IPS-18c (cell line): ENCODE measurements around the gene RPL29.
"Not testable (repeated sequence)": the region's sequence is repeated elsewhere in the genome, so short reads cannot be mapped to it uniquely, and the experiment has no call there.

ENCODE experiments used
- H3K4me3 ChIP-seq: 2 replicates; pipeline ENCODE4 v1.7.0; 2013; ENCODE audit warnings: low read depth, mild to moderate bottlenecking, low read length, moderate library complexity; ENCODE audit not compliant: insufficient read depth
- H3K9me3 ChIP-seq: one replicate; pipeline ENCODE4 v1.6.1; 2013; ENCODE audit warnings: mild to moderate bottlenecking, low read length, moderate library complexity; ENCODE audit not compliant: control insufficient read depth, insufficient read depth

Gene RPL29

DNA sequence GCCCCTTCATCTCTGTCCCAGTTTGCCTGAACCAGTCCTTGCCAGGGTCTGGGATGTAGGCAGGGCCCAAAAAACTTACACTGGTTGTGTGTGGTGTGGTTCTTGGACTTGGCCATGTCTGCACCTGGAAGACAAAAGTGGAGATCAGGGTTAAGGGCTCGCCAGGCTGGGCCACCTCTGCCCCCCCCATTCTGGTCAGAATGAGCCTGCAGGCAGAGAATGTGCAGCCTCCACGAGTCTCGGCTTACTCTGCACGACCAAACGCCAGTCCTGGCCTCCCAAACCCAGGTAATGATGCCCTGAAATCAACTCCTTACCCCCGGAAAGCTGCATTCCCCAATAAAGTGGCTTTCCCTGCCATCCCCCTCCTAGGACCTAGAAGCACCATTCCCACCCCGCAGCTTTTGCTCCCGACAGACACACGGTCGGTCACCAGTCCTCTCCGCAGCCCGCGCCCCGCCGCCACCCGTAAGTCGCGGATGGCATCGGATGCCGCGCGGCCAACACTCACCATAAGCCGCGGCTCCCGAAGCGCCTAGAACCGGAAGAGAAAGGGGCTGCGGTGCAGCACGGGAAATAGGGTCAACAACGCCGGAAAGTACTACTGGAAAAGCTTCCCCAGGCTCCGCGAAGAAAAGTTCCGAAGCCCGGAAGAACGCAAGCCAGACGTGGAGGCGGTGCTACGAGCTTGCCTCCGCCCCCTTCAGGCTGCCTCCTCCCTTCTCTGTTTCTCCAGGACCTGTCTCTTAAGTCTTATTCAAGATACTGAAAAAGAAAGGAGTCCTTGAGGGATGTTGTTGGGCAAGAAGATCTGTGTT lies at the start of gene RPL29:
Gene RPL29 (minus strand): TSS at position 550 of the 818 bp plus-strand sequence. CDS start 434 bp downstream, at position 116.
- Histone ChIP-seq H3K4me3 (peak within 1 kb of the TSS; percentile 85), H3K9me3 (no peaks in the 10 kb centered on the region)

GRCh38 chr3:52044869-52045619 lies 49.3 kb upstream of the RPL29 start:
- Histone ChIP-seq H3K4me3 (no peak overlapping the region), H3K9me3 (no peaks in the 10 kb centered on the region)

DNA sequence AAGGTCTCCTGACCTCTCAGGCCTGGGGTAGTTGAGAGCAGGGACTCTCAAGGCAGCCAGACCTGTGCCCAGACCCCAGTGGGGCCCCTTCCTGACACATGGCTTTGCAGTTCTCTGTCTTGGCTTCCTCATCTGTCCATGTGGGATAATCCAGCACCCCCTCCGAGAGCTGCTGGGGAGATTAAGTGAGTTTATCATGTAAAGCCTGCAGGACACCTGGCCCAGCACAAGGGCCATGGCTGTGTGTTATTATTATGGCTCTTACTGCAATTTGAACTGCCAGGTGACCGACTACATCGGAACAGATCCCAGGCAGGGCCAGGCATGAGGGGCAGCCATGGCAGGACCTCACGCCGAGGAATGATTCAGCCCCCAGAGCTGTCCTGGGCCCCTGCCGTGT lies 48.1 kb upstream of the RPL29 start:
- Histone ChIP-seq H3K9me3 (no peaks in the 10 kb centered on the region), H3K4me3 (no peak overlapping the region)

- not testable (repeated sequence) for H3K4me3 ChIP-seq, H3K9me3 ChIP-seq
These were observed 47.3 kb upstream of the RPL29 start for GRCh38 chr3:52043039-52043438.

GRCh38 chr3:52041118-52041731 lies 45.5 kb upstream of the RPL29 start:
- H3K9me3 ChIP-seq = no peaks in the 10 kb centered on the region

GRCh38 chr3:52040600-52040999 lies 44.9 kb upstream of the RPL29 start:
- Histone ChIP-seq H3K4me3 (no peak overlapping the region), H3K9me3 (no peaks in the 10 kb centered on the region)

More at GRCh38 chr3:52041118-52041731, 45.5 kb upstream of the RPL29 start:
- H3K4me3 ChIP-seq = no peak overlapping the region

- H3K4me3 ChIP-seq = no peak overlapping the region
- no peaks in the 10 kb centered on the region for H3K9me3 ChIP-seq
These were observed 44.2 kb upstream of the RPL29 start for GRCh38 chr3:52039846-52040245.

- no peaks in the 10 kb centered on the region for H3K9me3 ChIP-seq
- H3K4me3 ChIP-seq = no peak overlapping the region
These were observed 43.7 kb upstream of the RPL29 start for GRCh38 chr3:52039426-52039825.

- H3K9me3 ChIP-seq = no peaks in the 10 kb centered on the region
- H3K4me3 ChIP-seq = no peak overlapping the region
These were observed 42.5 kb upstream of the RPL29 start for GRCh38 chr3:52038227-52038626.

- Histone ChIP-seq H3K9me3 (no peaks in the 10 kb centered on the region), H3K4me3 (no peak overlapping the region)
These were observed 41.6 kb upstream of the RPL29 start for GRCh38 chr3:52037291-52037690.

DNA sequence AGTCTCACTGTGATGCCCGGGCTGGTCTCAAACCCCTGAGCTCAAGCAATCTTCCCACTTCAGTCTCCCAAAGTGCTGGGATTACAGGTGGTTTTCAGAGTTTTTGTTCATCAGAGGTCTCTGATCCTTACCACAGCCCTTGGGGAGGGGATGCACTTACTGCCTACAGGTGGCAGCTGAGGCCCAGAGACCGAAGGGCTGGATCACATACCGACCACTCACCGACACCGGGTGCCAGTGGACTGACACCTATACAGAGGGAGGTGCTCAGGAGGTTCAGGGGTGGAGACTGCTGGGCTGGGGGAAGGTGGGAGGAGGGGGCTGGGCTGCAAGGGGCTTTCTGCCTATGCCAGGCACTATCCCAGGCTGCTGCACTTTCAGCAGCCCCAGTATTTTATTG lies 41.1 kb upstream of the RPL29 start:
- H3K4me3 ChIP-seq = no peak overlapping the region

GRCh38 chr3:52036222-52036694 lies 40.6 kb upstream of the RPL29 start:
- no peak overlapping the region for H3K4me3 ChIP-seq
- no peaks in the 10 kb centered on the region for H3K9me3 ChIP-seq

More for the DNA sequence above, 41.1 kb upstream of the RPL29 start:
- H3K9me3 ChIP-seq = no peaks in the 10 kb centered on the region

GRCh38 chr3:52034651-52035050 lies 39.0 kb upstream of the RPL29 start:
- Histone ChIP-seq H3K9me3 (no peaks in the 10 kb centered on the region), H3K4me3 (no peak overlapping the region)

- no peak overlapping the region for H3K4me3 ChIP-seq
- H3K9me3 ChIP-seq = no peaks in the 10 kb centered on the region
These were observed 38.5 kb upstream of the RPL29 start for GRCh38 chr3:52034212-52034611.

DNA sequence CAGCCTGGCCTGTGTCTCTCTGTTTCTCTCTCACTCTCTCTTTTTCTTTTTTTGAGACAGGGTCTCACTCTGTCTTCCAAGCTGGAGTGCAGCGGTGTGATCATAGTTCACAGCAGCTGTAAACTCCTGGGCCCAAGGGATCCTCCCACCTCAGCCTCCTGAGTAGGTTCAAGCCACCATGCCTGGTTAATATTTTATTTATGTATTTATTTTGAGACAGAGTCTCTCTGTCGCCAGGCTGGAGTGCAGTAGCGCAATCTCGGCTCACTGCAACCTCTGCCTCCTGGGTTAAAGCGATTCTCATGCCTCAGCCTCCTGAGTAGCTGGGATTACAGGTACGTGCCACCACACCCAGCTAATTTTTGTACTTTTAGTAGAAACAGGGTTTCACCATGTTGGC lies 38.1 kb upstream of the RPL29 start:
- not testable (repeated sequence) for H3K9me3 ChIP-seq

DNA sequence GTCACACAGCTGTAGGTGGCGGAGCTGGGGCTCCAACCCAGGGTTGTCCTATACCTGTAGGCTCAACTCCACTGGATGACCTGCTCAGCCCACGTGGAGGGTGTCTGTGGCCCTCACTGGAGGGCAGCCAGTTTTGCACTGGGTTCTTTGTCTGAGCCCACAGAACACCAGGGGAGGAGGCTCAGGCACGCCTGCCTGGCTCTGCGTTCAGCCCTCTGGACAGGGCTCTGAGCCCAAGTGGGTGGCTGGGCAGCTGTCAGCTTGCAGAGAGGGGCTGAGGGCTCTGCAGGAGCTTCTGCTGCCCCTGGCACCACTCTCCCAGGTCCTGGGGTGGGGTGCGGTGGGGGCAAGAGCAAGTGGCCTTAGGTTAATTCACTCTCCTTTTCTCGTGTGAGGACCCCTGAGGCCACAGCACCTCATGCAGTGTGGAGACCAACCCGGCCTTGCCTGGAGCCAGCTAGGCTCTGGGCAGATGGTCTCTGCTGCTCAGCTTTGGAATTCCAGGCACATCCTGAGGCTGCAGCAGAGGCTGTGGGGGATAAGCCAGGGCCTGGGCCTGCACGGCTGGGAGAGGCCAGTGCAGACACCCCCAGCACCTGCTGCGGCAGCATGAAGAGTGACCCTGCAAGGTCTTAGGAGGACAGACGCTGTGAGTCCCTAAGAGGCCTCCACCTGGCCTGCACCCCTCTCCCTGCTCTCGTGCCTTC lies 37.2 kb upstream of the RPL29 start:
- no peak overlapping the region for H3K4me3 ChIP-seq
- H3K9me3 ChIP-seq = no peaks in the 10 kb centered on the region

More for the DNA sequence above, 38.1 kb upstream of the RPL29 start:
- H3K4me3 ChIP-seq = not testable (repeated sequence)

DNA sequence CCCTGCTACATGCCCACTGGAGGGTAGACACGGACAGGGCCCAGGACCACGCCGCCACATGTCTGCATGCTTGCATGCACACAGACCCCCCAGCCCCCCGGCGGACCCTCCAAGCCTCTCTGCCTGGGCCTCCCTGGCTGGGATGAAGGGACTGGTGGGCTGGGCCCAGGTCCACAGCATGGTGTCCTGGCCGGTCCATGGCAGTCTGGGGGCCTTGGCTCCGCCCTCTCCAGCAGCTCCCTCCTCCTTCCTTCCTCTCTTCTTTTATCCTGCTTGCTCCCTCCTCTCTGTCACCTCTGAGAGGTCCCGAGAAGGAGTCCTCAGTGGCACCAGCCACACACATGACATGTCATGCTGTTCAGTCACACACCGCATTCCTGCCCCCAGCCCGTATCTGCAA lies 36.2 kb upstream of the RPL29 start:
- H3K4me3 ChIP-seq = no peak overlapping the region
- H3K9me3 ChIP-seq = no peaks in the 10 kb centered on the region
